DOHH2 (cell line): Measurements from ENCODE around the gene RAD51B.

Experiments used
- H3F3A ChIP-seq: fragments of 200-600 bp; sonication (generic), shearing (Covaris generic); 2 replicates; pipeline ENCODE4 v1.6.0; 2016; ENCODE audit warnings: antibody characterized with exemption, mild to moderate bottlenecking; ENCODE audit not compliant: control insufficient read depth, insufficient read depth
- H3K27ac ChIP-seq: fragments of 200-600 bp; sonication (generic); 2 replicates; pipeline ENCODE4 v1.5.1; 2014; ENCODE audit warnings: low read depth, mild to moderate bottlenecking, low read length, moderate library complexity
- H3K27me3 ChIP-seq: fragments of 200-600 bp; sonication (generic); 2 replicates; pipeline ENCODE4 v1.6.1; 2014; ENCODE audit warnings: mild to moderate bottlenecking, low read length, mixed read lengths; ENCODE audit not compliant: control insufficient read depth
- H3K36me3 ChIP-seq: fragments of 200-600 bp; sonication (generic); 2 replicates; pipeline ENCODE4 v1.6.1; 2014; ENCODE audit warnings: mild to moderate bottlenecking, low read length, moderate library complexity, mixed read lengths; ENCODE audit not compliant: control insufficient read depth
- H3K4me1 ChIP-seq: fragments of 200-600 bp; sonication (generic); 2 replicates; pipeline ENCODE4 v1.6.1; 2014; ENCODE audit warnings: mild to moderate bottlenecking, low read length, mixed read lengths; ENCODE audit not compliant: control insufficient read depth
- H3K4me2 ChIP-seq: fragments of 200-600 bp; sonication (generic); 2 replicates; pipeline ENCODE4 v1.6.0; 2014; ENCODE audit warnings: mild to moderate bottlenecking, low read length, moderate library complexity
- H3K4me3 ChIP-seq: fragments of 200-600 bp; sonication (generic); 2 replicates; pipeline ENCODE4 v1.5.1; 2014; ENCODE audit warnings: mild to moderate bottlenecking, low read length, mixed read lengths
- H3K79me2 ChIP-seq: fragments of 200-600 bp; sonication (generic); 2 replicates; pipeline ENCODE4 v1.6.1; 2014; ENCODE audit warnings: mild to moderate bottlenecking, low read length, mixed read lengths; ENCODE audit not compliant: control insufficient read depth
- H3K9me2 ChIP-seq: fragments of 200-600 bp; sonication (generic); replicated peaks from 2 replicates; pipeline ENCODE4 v1.6.1; 2014; ENCODE audit warnings: mild to moderate bottlenecking, low read length, mixed read lengths; ENCODE audit not compliant: control insufficient read depth
- H3K9me3 ChIP-seq: fragments of 200-600 bp; sonication (generic); 2 replicates; pipeline ENCODE4 v1.6.1; 2014; ENCODE audit warnings: antibody characterized with exemption, low read length, mixed read lengths; ENCODE audit not compliant: control insufficient read depth, insufficient read depth
- H4K20me1 ChIP-seq: fragments of 200-600 bp; sonication (generic); 2 replicates; pipeline ENCODE4 v1.6.0; 2014; ENCODE audit warnings: low read depth, mild to moderate bottlenecking, antibody characterized with exemption, low read length, moderate library complexity; ENCODE audit not compliant: control insufficient read depth, insufficient read depth
- EZH2phosphoT487 ChIP-seq: fragments of 200-600 bp; sonication (generic); IDR thresholded peaks from 2 replicates; pipeline ENCODE4 v1.6.1; 2017; ENCODE audit warnings: borderline replicate concordance, mild to moderate bottlenecking, antibody characterized with exemption, low read length, moderate library complexity, mixed read lengths
- TF ChIP-seq, protein P1 (sequence below): fragments of 200-600 bp; sonication (generic); IDR thresholded peaks from one replicate; pipeline ENCODE4 v1.5.1; 2014; ENCODE audit warnings: antibody characterized with exemption, mild to moderate bottlenecking, low read depth, low read length; ENCODE audit not compliant: poor library complexity, severe bottlenecking

RAD51B gene

DNA sequence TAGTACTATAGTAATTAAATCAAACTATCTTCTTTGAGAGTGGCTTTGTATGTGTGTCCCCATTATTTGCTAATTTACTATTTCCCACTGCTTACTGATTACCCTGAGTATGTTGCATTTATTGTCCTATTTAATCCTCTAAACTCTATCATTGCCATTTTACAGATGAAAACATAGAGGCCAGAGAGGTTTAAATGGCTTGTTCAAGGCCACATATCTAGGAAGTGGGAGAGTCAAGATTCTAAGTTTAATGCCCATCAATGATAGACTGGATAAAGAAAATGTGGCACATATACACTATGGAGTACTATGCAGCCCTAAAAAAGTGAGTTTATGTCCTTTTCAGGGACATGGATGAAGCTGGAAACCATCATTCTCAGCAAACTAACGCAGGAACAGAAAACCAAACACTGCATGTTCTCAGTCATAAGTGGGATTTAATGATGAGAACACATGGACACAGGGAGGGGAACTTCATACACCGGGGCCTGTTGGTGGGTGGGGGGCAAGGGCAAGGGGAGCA is 553.6 kb downstream of the RAD51B start:
- H3K79me2 ChIP-seq = no peaks in the 10 kb centered on the region
- no peaks in the 10 kb centered on the region for H3K27me3 ChIP-seq
- H3K36me3 ChIP-seq = peaks cover 3% of the 10 kb centered on the region; the same call in 1 of the 2 replicates
- TF ChIP-seq, protein P1, sequence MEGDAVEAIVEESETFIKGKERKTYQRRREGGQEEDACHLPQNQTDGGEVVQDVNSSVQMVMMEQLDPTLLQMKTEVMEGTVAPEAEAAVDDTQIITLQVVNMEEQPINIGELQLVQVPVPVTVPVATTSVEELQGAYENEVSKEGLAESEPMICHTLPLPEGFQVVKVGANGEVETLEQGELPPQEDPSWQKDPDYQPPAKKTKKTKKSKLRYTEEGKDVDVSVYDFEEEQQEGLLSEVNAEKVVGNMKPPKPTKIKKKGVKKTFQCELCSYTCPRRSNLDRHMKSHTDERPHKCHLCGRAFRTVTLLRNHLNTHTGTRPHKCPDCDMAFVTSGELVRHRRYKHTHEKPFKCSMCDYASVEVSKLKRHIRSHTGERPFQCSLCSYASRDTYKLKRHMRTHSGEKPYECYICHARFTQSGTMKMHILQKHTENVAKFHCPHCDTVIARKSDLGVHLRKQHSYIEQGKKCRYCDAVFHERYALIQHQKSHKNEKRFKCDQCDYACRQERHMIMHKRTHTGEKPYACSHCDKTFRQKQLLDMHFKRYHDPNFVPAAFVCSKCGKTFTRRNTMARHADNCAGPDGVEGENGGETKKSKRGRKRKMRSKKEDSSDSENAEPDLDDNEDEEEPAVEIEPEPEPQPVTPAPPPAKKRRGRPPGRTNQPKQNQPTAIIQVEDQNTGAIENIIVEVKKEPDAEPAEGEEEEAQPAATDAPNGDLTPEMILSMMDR = no peak
- TF ChIP-seq EZH2phosphoT487 = no peak
- peak overlapping the region; percentile 61 for H3K4me2 ChIP-seq
- no peaks in the 10 kb centered on the region for H3K9me2 ChIP-seq
- peaks cover 99% of the 10 kb centered on the region for H3K4me1 ChIP-seq
- H3K27ac ChIP-seq = peak overlapping the region; percentile 89
- peaks cover 13% of the 10 kb centered on the region for H3F3A ChIP-seq
- no peaks in the 10 kb centered on the region for H3K9me3 ChIP-seq
- H4K20me1 ChIP-seq = no peaks in the 10 kb centered on the region
- H3K4me3 ChIP-seq = peak overlapping the region; percentile 22

DNA sequence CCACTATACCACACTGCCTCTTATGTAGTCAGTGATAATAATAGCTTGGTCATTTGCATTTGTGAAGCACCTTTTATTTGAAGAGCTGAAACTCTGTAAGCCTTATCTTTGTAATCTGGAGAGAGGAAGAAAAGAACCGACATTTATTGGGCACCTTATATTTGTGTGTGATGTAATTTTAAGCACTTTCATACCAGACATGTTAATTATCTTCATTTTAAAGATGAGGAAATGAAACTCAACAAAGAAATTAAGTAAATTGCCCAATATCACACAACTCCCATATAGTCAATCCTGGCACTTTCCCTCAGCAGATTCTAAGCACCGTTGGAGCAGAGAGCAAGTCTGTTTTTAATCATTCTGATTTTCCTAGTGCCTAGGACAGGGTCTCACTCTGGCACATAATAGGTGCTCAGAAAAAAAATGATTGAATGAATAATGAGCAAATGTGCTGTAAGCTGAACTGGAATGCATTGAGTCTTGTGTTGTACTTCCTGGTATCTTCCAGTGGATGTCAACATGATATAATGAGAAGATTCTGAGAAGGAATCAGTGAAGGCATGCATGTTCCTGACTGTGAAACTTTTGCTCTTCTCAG is 554.4 kb downstream of the RAD51B start:
- no peaks in the 10 kb centered on the region for H3K27me3 ChIP-seq
- H3K4me3 ChIP-seq = peak overlapping the region; percentile 39
- H3K4me1 ChIP-seq = peaks cover 96% of the 10 kb centered on the region

DNA sequence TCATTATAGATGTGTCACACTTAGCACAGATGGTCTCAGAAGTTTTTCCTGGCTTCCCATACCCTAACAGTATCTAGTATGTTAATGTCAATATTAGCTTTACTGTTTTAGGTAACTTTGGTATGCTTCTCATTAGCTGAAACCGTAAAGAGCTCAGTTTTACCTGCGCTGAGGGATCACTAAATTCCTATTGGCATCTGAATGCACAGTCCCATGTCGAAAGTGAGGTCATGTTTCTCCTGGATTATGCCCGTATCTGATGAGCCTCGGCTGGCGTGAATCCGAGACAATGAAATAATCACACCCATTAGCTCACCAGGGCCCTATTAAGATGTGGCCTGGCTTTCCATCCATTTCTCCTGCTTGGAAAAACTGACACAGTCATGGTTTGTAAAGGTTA is 555.1 kb downstream of the RAD51B start:
- Histone ChIP-seq H3K27ac (peak overlapping the region; percentile 89), H3K9me3 (no peaks in the 10 kb centered on the region), H3K4me1 (peaks cover 91% of the 10 kb centered on the region), H3K9me2 (no peaks in the 10 kb centered on the region), H3K4me2 (peak overlapping the region; percentile 61), H3K27me3 (no peaks in the 10 kb centered on the region), H3F3A (peaks cover 13% of the 10 kb centered on the region), H3K36me3 (peaks cover 3% of the 10 kb centered on the region; the same call in 1 of the 2 replicates), H3K79me2 (no peaks in the 10 kb centered on the region), H4K20me1 (no peaks in the 10 kb centered on the region), H3K4me3 (peak overlapping the region; percentile 39)
- TF ChIP-seq EZH2phosphoT487 = no peak
- TF ChIP-seq, protein P1 = no peak

More for the DNA sequence above, 554.4 kb downstream of the RAD51B start:
- Histone ChIP-seq H3K27ac (peak overlapping the region; percentile 89), H3K79me2 (no peaks in the 10 kb centered on the region), H3F3A (peaks cover 13% of the 10 kb centered on the region), H3K4me2 (peak overlapping the region; percentile 61), H3K9me2 (no peaks in the 10 kb centered on the region), H3K36me3 (peaks cover 3% of the 10 kb centered on the region; the same call in 1 of the 2 replicates), H3K9me3 (no peaks in the 10 kb centered on the region), H4K20me1 (no peaks in the 10 kb centered on the region)
- TF ChIP-seq EZH2phosphoT487 = no peak
- TF ChIP-seq, protein P1 = no peak
